ENCODE data around the gene HOXD4.

The HOXD4 gene

DNA sequence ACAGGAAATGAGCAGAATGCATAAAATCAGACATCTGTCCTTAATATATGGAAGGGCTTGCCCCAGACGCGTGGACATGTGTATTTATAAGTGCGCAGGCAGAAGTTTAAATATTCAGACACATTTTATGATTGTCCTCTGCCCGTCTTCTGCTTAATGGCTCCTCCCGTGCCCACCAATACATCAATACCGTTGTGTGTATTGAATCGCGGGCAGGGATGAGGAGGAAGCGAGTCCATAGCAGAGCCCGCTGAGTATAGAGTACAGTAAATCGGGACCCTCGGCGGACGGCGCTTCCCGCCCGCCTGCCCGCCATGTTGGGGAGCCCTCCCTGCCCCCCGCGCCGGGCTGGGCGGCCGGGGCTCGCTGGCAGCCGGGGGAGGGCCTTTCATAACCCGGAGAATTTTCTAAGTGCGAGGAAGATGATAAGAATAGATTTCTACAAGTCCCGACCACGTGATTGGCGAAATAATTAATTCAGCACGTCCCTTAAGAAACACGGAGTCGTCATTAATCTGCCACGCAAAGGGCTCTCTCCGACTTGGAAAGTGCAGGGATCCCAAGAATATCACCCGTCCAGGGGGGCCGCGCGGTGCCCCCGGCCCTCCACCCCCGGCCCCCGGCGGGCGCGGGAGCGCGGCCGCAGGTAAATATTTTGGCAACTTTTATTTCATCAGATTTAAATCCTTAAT, 5.6 kb downstream of the HOXD4 start, which contains the start of gene HOXD3:
Gene HOXD3 (plus strand): TSS at position 501 of the 692 bp plus-strand sequence. CDS start 11,808 bp downstream, outside the sequence.
- DNase-seq (ENCODE audit: low read depth), result no peak

DNA sequence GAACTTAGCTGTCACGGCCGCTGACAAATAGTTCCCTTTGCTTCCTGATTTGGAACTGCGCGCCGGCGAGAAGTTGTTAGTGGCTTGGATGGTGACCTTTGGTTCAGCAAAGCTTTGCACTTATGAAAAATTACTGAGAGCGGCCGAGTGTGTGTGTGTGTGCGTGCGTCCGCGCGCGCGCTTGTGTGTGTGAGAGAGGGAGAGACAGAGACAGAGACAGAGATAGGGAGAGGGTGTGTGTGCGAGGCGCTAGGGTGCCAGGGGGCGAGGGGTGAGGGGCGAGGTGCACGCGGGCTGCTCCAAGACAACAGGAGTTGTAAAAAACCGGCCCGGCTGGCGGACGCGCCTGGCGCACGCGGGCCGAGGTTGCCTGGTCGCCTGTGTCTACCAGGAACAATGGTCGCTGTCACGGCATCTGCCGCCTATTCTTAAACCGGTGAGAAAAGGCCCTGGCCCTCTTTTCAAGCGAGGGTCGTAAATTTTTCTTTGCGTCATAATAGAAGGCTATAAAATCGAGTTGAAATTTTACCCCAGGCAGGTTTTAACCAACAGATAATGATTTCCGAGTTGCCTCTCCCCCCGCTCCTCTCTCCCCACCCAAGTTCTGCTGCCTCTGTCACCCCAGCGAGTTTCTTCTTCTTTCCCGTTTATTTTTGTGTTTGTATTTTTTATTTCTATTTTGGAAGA, 6.3 kb downstream of the HOXD4 start:
- DNase-seq (ENCODE audit: low read depth), result no peak

DNA sequence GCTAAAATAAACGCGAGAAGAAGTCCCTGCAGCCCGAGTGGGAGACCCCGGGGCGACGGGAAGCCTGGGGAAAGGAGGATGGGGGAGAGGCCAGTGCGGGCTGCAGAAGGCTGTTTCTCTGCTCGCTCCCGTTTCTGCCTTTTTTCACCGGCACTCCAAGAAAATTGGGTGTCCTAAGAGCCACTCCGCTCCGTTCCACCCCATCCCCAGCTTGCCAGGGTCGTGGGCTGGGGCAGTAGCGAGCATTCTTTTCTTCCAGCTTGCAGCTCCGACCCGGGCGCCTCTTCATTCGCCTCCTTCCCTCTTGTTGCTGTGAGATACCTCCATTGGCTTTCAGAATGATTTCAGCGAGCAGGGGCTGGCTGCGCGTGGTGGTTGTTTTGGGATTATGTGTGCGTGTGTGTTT, 6.8 kb downstream of the HOXD4 start:
- DNase-seq (ENCODE audit: low read depth), result no peak

- DNase-seq (ENCODE audit: low read depth), result no peak
Observed at GRCh38 chr2:176158855-176159662, 7.7 kb downstream of the HOXD4 start.

- DNase-seq (ENCODE audit: low read depth), result no peak
Observed at GRCh38 chr2:176159663-176160250, 8.4 kb downstream of the HOXD4 start.

DNA sequence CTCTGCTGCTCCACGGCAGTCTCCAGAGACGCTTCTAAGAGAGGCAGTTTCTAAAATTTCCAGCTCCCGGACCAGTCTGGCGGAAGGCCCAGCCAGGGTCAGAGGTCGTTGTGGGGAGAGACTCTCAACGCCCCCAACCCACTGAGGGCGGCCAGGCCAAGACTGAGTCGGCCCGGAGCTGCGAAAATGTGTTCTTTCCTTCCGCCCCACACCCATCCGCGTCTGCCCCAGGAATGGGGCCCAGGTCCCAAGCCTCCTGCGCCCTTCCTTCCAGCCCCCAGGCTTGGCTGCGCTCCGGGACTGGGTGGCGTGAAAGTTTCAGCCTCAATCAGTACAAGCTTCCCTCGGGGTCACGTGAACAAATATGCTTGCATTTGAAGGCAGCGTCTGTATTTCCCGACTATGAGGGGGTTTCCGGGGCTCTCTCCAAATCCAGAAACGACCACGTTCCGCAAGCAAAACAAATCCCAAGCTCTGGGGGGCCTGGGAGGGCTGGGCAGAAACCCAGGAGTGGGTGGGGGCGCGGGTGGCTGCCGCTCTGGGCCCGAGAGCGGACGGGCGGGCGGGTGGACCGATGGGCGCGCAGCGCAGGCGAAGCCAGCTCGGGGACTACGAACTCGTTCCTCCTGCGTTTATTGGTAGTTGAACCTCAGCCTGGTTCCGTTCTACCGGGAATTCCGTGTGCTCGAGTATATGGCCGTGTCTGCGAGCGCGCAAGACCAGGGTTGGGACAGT, 9.1 kb downstream of the HOXD4 start:
- no peak for DNase-seq (ENCODE audit: low read depth)

DNA sequence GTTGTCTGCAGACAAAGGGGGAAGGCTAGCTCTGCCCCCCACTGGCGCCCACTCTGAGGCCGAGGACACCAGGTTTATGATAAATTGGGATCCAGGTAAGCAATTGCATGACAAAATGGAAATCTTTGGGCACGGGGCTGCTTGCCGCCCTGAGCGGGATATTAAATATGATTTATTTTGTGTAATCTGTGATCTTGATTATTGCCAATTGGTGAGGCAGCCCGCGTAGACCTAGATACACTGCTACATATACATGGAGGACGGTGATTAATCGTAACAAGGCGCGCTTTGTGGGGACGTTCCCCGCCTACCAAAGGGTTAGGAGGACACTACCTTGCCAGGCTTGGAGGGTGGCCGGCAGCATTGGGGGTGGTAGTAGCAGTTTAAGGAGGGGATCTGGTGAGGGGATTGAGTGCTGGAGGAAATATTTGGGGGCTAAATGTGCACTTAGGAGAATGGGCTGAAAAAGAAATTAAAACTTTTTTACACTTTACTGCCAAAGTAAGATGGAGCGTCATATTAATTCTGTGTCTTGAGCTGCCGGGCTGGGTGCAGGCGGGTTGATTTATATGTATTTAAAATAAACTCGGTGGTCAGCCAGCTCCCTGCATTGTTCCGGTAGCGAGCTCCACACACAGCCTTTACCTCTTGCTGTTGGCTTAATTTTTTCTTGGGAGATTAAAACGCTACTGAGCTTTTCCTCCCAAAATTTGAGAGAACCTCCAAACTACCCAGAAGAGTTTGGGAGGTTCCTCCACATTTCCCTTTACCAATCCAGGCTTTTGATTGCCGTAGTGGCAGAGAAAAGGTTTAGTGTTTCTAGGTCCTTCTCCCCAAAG, 9.9 kb downstream of the HOXD4 start:
- no peak for DNase-seq (ENCODE audit: low read depth)

- DNase-seq (ENCODE audit: low read depth), result no peak
Observed at GRCh38 chr2:176161825-176162626, 10.7 kb downstream of the HOXD4 start.

- no peak for DNase-seq (ENCODE audit: low read depth)
Observed at GRCh38 chr2:176162911-176163671, 11.7 kb downstream of the HOXD4 start.

DNA sequence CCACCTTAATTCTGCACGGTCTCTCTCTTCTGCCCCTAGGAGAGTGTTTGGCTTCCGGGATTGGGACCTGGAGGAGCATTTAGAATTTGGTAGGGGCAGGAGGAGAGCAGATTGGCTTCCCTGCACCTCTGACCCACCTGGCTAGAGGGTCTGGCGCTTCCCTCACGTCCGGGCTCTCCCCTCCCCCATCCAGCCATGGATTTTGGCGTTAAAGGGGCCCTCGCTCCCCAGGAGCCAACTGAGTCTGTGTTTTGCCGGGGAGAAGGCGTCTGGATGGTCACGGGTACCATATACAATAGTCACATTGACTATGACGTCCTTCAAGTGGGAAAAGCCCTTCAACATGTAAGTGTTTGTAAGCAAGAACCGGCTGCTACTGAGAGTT, 12.3 kb downstream of the HOXD4 start:
- DNase-seq (ENCODE audit: low read depth), result no peak

DNA sequence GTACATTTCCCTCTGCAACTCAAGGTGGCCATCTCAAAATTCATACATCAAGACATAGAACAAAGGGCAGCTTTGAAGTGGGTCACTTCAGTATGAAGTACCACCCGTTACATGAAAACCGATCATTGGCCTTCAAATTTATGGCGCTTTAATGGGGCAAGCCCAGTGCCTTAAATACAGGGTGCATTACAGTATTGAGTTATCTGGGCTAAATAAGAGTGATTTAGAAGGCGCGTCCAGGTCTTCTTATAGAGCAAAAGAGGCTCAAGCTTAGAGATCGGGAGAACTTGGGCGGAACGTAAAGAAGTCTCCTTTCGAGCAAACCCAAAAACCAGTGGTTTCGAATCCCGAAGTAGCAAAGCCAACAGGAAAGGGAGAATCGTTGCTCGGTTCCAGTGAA, 12.9 kb downstream of the HOXD4 start:
- no peak for DNase-seq (ENCODE audit: low read depth)

DNA sequence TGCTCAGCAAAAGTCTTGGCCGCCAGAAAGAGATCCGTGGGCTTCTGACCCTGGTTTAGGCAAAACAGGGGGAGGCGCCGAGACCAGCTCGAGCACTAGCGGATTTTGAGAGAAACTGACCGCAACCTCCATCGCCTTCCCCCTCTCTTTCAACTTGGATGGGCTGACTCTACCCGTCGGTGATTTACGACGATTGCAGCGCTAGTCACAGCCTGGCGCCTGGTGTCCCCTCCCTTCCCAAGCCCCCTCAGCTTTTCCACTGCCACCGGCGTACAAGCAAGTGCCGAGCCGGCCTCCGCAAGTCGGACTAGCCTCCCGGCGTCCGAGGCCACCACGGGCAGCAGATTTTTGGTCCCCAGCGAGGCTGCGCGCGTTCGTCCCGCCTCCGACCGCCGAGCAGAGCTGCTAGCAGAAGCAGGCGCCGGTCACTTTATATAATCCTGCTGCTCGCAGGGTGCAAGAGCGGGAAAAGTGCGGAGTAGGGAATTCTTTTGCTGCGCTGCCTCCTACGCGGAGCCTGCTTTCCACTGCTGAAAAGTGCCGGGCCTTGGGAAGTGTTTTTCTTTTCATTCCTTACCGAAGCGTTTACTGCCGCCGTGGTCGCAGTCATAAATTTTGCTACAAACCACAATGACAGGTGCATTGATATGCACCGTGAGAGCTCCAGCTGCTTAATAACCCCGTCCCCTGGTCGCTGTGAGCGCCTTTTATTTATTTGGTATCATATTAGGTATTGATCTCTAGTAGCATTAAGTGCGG, 13.4 kb downstream of the HOXD4 start:
- no peak for DNase-seq (ENCODE audit: low read depth)

- no peak for DNase-seq (ENCODE audit: low read depth)
Observed at GRCh38 chr2:176165370-176166050, 14.2 kb downstream of the HOXD4 start.

- DNase-seq (ENCODE audit: low read depth), result no peak
Observed at GRCh38 chr2:176166272-176166671, 14.9 kb downstream of the HOXD4 start.

DNA sequence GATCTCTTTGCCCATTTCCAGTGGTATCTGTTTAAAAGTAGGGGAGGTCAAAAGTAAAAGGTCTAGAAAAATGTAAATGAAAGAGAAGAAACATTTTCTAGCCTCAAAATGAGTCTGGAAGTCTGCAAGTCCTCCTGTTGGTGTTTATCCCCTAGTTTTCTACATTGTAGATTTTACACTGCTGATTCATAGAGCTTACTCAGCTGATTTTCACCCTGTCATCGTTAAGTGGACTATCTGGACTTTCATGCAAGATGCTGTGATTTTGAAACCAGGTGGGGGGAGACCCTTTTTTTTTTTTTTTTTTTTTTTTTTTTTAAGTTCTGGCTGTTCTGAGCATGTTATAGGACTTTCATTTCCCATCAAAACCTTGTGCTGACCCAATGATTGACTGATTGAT, 16.0 kb downstream of the HOXD4 start:
- no peak for DNase-seq (ENCODE audit: low read depth)

GRCh38 chr2:176169181-176169580, 17.8 kb downstream of the HOXD4 start:
- no peak for DNase-seq (ENCODE audit: low read depth)

GRCh38 chr2:176169711-176170110, 18.4 kb downstream of the HOXD4 start:
- DNase-seq (ENCODE audit: low read depth), result no peak

Measured in CMK (cell line).